CD1c-positive myeloid dendritic cell (primary cell): ENCODE measurements around the gene NAT16.
"Not testable (repeated sequence)": the region's sequence is repeated elsewhere in the genome, so short reads cannot be mapped to it uniquely, and the experiment has no call there.

Source experiments
- DNase-seq: peaks from one replicate; pipeline ENCODE4 v3.0.0-alpha.2; 2016; ENCODE audit errors: extremely low spot score

Gene NAT16

DNA sequence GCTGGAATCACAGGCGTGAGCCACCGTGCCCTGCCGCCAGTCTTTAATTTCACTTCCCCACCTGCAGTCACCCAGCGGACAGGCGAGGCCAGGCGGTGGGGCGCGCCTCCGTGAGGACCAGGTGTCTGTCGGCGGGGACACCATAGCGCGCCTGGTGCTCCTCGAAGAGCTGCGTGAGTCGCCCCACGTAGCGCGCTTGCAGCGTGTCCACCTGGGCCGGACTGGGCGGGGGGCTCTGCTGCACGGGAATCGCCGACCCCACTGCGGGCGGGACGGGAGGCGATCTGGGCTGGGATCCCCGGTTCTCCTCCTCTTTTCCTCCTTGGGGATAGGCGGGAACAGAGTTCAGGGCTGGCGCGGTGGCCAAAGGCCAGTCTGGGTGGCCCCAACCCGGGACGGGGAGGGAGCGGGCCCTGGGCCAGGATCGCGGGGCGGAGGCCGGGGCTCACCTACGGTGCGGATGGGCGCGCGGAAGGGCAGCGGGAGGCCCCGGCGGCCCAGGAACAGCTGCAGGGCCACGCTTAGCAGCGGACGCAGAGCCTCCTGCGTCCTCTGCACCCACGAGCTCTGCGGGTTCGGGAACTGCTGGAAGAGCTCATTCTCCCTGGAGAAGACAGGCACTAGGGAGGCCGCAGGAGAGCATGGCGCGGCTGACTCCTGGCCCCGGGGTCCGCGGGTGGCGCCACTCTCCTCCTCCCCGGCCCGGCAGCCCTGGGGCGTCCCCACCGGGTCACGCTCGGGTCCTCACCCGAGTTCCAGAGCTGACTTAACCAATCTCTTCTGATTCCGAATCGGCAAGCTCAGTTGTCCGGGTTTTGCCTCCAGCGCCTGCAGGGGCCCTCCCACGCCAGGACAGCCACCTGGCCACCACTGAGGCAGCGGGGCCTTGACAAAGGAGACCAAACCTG lies 21.9 kb upstream of the NAT16 start:
- no peak for DNase-seq

- DNase-seq: no peak
Measured at GRCh38 chr7:101200862-101201599, 20.9 kb upstream of the NAT16 start, which contains the start of gene MOGAT3. Gene MOGAT3, minus strand, starts transcription at chr7:101201036. Its CDS starts 182 bp downstream, at chr7:101200854.

DNA sequence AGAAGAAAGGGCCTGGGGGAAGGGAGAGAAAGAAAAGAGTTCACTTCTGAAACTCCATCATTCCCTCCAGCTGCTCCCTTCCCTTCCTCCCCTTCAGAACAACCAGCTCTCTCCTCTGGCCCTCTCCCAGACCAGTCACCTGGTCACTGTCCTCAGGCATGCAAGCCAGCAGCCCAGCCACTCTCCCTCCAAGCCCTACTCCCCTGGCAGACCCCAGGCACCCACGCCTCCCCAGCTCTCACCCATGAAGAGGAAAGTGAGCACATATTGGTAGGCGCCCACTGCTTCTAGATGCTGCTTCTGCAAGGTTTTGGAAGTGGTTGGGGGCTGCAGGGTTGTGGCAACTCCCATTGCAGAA lies 20.4 kb upstream of the NAT16 start:
- DNase-seq: no peak

DNA sequence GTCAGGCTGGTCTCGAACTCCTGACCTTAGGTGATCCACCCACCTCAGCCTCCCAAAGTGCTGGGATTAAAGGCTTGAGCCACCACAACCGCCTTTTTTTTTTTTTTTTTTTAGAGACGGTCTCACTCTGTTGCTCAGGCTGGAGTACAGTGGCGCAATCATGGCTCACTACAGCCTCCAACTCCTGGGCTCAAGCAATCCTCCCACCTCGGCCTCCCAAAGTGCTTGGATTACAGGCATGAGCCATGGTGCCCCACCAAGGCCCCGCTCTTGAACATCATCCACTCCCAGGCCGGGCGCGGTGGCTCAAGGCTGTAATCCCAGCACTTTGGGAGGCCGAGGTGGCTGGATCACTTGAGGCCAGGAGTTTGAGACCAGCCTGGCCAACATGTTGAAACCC lies 19.4 kb upstream of the NAT16 start:
- DNase-seq: not testable (repeated sequence)

DNA sequence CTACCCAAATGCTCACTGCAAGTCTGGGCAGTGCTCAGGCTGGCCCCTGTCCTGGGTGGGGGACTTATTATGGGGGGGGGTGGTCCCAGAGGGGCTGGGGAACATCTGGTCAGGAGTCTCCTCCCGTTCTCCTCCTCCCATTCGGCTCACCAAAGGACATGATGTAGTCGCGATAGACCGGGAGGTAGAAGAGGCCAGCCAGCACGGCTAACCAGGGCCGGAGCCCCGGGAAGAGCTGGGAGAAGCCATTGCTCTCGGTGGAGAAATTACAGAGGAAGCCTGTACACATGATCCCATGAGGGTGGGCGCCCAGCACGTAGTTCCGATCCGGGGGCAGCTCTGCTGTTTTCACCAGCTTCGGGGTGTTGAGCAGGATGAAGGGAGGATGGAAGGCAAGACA lies 18.4 kb upstream of the NAT16 start:
- no peak for DNase-seq

- no peak for DNase-seq
Measured at GRCh38 chr7:101197991-101198390, 17.9 kb upstream of the NAT16 start.

GRCh38 chr7:101195884-101196283 lies 15.8 kb upstream of the NAT16 start:
- DNase-seq: no peak

GRCh38 chr7:101189109-101189508 lies 9.0 kb upstream of the NAT16 start:
- DNase-seq: no peak

DNA sequence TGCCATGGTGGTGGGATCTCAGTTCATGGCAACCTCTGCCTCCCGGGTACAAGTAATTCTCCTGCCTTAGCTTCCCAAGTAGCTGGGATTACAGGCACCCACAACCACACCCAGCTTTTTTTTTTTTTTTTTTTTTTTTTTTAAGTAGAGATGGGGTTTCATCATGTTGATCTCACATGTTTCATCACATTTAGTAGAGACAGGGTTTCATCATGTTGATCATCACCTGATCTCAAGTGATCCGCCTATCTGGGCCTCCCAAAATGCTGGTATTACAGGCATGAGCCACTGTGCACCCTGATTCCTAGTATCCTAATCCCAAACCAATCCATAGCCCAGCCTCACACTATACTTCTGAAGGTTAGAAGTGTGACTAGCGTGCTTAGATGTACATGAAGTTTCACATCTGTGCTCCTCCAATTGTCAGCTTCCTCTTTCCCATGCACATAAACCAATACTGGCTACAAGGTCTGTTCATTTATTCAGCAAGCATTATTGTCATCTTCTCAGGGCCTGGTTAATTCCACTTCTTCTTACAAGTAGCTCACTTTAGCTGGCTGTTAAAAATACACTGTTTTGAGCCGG lies 6.8 kb upstream of the NAT16 start:
- DNase-seq: peak; percentile 66

GRCh38 chr7:101186194-101186593 lies 6.1 kb upstream of the NAT16 start:
- DNase-seq: no peak

GRCh38 chr7:101185258-101185839 lies 5.3 kb upstream of the NAT16 start:
- peak; percentile 58 for DNase-seq

DNA sequence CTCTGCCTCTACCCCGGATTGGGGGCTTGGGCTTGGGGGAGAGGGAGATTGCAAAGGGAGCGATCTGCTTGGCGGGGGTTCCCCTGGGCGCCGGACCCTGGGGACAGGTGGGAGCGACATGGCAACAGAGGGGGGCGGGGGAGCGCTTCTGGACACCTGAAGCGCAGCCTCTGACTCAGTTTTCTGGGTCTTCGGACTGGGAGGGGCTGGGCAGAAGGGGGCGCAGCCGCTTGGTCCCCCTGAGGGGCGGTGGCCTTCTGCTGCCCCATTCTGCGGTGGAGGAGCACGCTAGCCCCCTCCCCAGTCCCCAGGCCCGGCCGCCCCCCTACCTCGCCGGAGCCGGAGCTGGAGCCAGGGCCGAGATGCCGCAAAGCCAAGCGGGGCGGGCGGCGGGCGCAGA lies 380 bp downstream of the NAT16 start:
- DNase-seq: no peak

DNA sequence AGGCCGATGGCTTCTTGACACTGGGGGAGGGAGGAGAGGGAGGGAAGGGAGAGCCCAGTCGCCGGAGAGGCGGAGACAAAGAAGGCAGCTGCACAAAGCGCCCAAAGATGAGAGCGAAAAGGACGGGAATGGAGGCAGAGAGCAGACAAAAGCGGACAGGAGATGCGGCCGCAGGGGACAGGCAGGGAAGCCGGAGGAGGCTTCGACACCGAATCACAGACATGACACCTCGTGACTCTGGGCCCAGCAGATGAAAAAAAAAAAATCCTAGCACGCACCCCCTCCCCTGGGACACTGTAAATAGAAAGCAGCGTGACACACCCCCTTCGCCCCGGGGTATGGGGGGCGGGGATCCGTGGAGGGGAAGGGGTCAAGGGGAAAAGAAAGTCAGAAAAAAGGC lies 976 bp downstream of the NAT16 start:
- no peak for DNase-seq

DNA sequence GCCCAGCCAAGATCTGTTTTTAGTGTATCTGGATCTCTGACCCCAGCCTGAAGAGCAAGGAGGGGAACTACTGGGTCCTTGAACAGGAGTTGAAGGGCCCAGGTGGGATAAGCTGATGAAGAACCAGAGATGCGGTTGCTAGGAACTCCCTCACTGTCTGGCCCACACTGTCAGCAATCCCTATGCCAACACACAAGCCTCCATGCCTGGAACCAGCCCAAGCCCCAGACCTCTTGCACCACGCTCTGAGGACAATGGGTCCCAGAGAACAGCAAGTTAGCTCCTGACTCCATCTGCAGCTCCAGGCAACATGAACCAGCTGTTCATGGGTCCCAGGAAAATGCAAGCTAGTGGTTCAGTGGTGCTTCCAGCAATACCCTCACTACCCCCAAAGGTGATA lies 2.4 kb downstream of the NAT16 start:
- no peak for DNase-seq

GRCh38 chr7:101175664-101176063 lies 4.4 kb downstream of the NAT16 start:
- DNase-seq: no peak

GRCh38 chr7:101174322-101174854 lies 5.7 kb downstream of the NAT16 start:
- no peak for DNase-seq

DNA sequence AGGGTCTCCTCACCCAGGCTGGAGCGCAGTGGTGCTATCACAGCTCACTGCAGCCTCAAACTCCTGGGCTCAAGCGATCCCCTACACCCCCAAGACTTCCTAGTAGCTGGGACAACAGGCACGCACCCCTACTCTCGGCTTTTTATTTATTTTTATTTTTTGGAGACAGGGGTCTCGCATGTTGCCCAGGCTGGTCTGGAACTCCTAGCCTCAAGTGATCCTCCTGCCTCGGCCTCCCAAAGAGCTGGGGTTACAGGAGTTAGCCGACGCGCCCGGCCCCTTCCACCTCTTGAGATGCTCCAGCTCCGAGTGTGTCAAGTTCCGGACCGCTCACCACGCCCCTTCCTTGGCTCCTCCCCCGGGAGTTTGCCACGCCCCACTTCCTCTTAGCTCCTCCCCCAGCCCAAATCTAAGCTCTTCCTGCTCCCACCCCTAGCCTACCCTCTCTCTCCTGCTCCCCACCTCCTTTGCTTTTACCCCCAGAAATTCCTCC lies 6.3 kb downstream of the NAT16 start:
- peak; percentile 60 for DNase-seq

DNA sequence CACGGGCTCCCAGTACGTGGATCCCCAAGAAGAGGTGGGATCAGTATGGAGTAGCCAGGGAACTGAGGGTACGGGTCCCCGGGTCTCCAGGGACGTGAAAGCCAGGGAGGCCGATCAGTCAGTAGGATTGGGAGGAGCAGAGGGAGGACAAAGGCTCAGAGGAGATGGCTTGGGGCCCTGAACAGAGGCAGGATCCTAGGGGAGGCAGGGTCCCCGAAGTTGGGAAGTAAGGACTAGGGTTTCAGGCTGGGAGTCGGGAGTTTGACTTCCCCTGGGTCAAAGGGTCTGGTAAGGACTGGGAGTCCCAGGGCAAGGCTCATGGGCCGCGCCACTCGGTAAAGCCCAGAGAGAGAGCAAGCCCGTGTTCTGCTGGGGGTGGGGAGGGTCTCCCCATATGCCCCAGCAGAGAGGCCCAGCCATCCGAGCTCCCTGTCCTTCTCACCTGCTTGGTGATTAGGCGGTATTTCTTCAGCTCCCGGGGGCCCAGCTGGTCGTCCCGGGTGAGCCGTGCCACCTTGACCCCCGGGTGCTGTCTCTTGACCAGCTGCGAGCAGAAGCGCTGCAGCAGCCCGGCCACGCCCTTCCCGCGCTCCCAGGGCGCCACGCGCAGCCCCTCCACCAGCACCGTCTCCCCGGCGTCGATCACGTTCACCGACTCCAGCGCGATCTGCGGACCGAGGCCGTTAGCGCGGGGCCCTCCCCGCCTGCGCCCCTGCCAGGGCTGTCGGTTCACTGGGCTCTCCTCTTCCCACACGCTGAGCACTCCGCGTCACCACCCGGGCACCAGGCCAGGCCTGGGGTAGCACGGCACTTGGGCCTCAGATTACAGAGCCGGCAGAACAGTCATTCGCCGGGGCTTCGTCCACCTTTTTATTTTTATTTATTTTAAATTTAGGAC lies 7.0 kb downstream of the NAT16 start:
- DNase-seq: peak; percentile 79

- DNase-seq: no peak
Measured at GRCh38 chr7:101172005-101172853, 7.9 kb downstream of the NAT16 start.

GRCh38 chr7:101171442-101171837 lies 8.7 kb downstream of the NAT16 start:
- DNase-seq: no peak
